Gastroesophageal sphincter (tissue), 4 donors: ENCODE results near the gene AMBP. TPM values are rescaled to one million over a fixed set of nuclear protein-coding genes. Genes with fewer than 3 reads are reported as not detected.

Source experiments
- ATAC-seq: fragments of 150-250 bp; one replicate; pipeline ENCODE4 v1.9.1; 2016; ENCODE audit warnings: mild to moderate bottlenecking, moderate library complexity
- H3K27ac ChIP-seq, 4 donors: fragments of 200-600 bp; sonication (generic) in 3 of 4; 1 replicate in 3 of 4; 2 replicates in 1 of 4; pipeline ENCODE4 v1.5.1; 2016 to 2019
- H3K27me3 ChIP-seq: fragments of 200-600 bp; sonication (generic); one replicate; pipeline ENCODE4 v1.5.1; 2019
- H3K36me3 ChIP-seq, 2 donors: fragments of 200-600 bp; sonication (generic); one replicate each; pipeline ENCODE4 v1.5.1; 2019; ENCODE audit warnings: control low read depth in 1 of 2
- H3K4me1 ChIP-seq, 3 donors: fragments of 200-600 bp; sonication (generic); 1 replicate in 2 of 3; 2 replicates in 1 of 3; pipeline ENCODE4 v1.5.1; 2016 to 2019; ENCODE audit warnings: control low read depth in 2 of 3
- H3K4me3 ChIP-seq, 2 donors: fragments of 200-600 bp; sonication (generic); one replicate each; pipeline ENCODE4 v1.5.1; 2019; ENCODE audit warnings: mild to moderate bottlenecking in 1 of 2, moderate library complexity in 1 of 2
- H3K9me3 ChIP-seq, 3 donors: fragments of 200-600 bp; sonication (generic); one replicate each; pipeline ENCODE4 v1.5.1; 2017 to 2019; ENCODE audit warnings: control low read depth in 2 of 3
- EP300 ChIP-seq: sonication (generic); formaldehyde crosslinking; IDR thresholded peaks from one replicate; pipeline ENCODE4 v1.6.1; 2017; ENCODE audit warnings: antibody characterized with exemption, mild to moderate bottlenecking
- POLR2A ChIP-seq, 2 donors: fragments of 450-650 bp; IDR thresholded peaks; one replicate each; pipeline ENCODE4 v1.6.1; 2017; ENCODE audit warnings: antibody characterized with exemption in 2 of 2, mild to moderate bottlenecking in 2 of 2, moderate library complexity in 1 of 2
- POLR2AphosphoS5 ChIP-seq: sonication (generic); formaldehyde crosslinking; IDR thresholded peaks from one replicate; pipeline ENCODE4 v1.6.1; 2017; ENCODE audit warnings: antibody characterized with exemption
- WGBS, 2 donors: methylation state at CpG; one replicate each; pipeline ENCODE4 v1.1.5; 2018; ENCODE audit warnings: low coverage in 1 of 2; 5-methylcytosine and 5-hydroxymethylcytosine counted together
- total RNA-seq, 4 donors: library from RNA; depleted of rRNA; stranded (reverse); fragments of >200 nt; gene quantifications; one replicate each; pipeline ENCODE4 v1.1.0, GENCODE V29; 2016
- TF ChIP-seq, protein P1 (sequence below), 4 experiments: fragments of 200-600 bp in 2 of 4; fragments of 450-650 bp in 2 of 4; sonication (generic) in 1 of 4; IDR thresholded peaks; one replicate each; pipeline ENCODE4 v1.5.1; 2017 to 2019; ENCODE audit warnings: antibody characterized with exemption in 4 of 4, mild to moderate bottlenecking in 2 of 4, moderate library complexity in 2 of 4

Gene AMBP
- total RNA-seq, 4 donors from 2014 or later, result not detected

- H3K4me3 ChIP-seq, result no peak overlapping the region
- no peak overlapping the region for H3K27ac ChIP-seq
- H3K4me1 ChIP-seq, result peaks cover 0 to 9% (median 0%) of the 10 kb centered on the region in 3 donors
- no peaks in the 10 kb centered on the region for H3K36me3 ChIP-seq
- peaks cover 32% of the 10 kb centered on the region for H3K27me3 ChIP-seq
- ATAC-seq, result no peak
- TF ChIP-seq POLR2AphosphoS5 (no peak), POLR2A (IDR thresholded peaks at IDR 0.05) (no peak), EP300 (no peak)
- TF ChIP-seq, protein P1, sequence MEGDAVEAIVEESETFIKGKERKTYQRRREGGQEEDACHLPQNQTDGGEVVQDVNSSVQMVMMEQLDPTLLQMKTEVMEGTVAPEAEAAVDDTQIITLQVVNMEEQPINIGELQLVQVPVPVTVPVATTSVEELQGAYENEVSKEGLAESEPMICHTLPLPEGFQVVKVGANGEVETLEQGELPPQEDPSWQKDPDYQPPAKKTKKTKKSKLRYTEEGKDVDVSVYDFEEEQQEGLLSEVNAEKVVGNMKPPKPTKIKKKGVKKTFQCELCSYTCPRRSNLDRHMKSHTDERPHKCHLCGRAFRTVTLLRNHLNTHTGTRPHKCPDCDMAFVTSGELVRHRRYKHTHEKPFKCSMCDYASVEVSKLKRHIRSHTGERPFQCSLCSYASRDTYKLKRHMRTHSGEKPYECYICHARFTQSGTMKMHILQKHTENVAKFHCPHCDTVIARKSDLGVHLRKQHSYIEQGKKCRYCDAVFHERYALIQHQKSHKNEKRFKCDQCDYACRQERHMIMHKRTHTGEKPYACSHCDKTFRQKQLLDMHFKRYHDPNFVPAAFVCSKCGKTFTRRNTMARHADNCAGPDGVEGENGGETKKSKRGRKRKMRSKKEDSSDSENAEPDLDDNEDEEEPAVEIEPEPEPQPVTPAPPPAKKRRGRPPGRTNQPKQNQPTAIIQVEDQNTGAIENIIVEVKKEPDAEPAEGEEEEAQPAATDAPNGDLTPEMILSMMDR (IDR thresholded peaks at IDR 0.05), result no peak
- WGBS, 2 donors, result 74 to 80% methylated on average over 1 to 4 of the region's 4 CpGs
- H3K9me3 ChIP-seq, result no peaks in the 10 kb centered on the region
Observed at GRCh38 chr9:114075602-114076001, 2.5 kb downstream of the AMBP start.

- peaks cover 18% of the 10 kb centered on the region for H3K27me3 ChIP-seq
- TF ChIP-seq POLR2AphosphoS5 (peak; percentile 32), POLR2A (IDR thresholded peaks at IDR 0.05) (no peak), EP300 (no peak)
- TF ChIP-seq, protein P1 (IDR thresholded peaks at IDR 0.05), result no peak
- no peak overlapping the region for H3K4me3 ChIP-seq
- ATAC-seq, result peak; percentile 65
- peaks cover 0 to 9% (median 0%) of the 10 kb centered on the region in 3 donors for H3K4me1 ChIP-seq
- no peaks in the 10 kb centered on the region for H3K9me3 ChIP-seq
- no peaks in the 10 kb centered on the region for H3K36me3 ChIP-seq
- 63% methylated on average over 6 of the region's 14 CpGs; no CpG with 5 or more reads in 1 of the 2 donors for WGBS, 2 donors
- no peak overlapping the region for H3K27ac ChIP-seq
Observed at GRCh38 chr9:114072184-114073140, 5.6 kb downstream of the AMBP start.

DNA sequence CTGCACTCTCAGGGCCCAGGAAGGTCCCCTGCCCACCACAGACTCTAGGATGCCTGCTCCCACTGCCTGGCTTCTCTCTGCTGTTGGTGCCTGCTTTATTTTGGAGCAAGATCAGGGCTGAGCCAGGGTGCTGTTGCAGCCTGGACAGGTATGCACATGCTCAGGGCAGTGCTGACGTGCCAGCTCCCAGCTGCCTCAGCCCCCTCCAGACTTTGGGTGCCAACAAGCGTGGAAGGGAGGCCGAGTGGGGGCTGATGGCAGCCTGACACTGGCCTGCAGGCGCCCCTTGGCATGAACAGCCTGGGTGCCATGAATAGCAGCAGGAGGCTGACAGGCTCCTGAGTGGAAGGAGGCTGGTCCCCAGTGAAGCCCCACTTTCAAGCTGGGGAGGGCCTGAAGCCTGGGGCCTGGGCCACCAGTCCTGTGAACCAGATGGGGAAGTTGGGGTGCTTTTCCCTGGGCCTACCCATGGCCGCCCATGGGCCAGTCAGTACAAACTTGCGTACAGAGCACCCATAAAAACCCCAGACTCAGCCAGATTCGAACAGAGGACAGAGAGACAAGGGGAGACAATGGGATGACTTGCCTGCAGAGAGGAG is 6.8 kb downstream of the AMBP start:
- Histone ChIP-seq H3K4me1 (peaks cover 0 to 9% (median 0%) of the 10 kb centered on the region in 3 donors), H3K27ac (no peak overlapping the region), H3K9me3 (no peaks in the 10 kb centered on the region), H3K36me3 (no peaks in the 10 kb centered on the region), H3K4me3 (no peak overlapping the region), H3K27me3 (peaks cover 13% of the 10 kb centered on the region)
- TF ChIP-seq, protein P1 (IDR thresholded peaks at IDR 0.05), result no peak
- no peak for TF ChIP-seq POLR2A (IDR thresholded peaks at IDR 0.05)
- no peak for TF ChIP-seq EP300
- TF ChIP-seq POLR2AphosphoS5, result no peak
- no peak for ATAC-seq
- WGBS, 2 donors, result no CpG with 5 or more reads among the region's 7 CpGs

DNA sequence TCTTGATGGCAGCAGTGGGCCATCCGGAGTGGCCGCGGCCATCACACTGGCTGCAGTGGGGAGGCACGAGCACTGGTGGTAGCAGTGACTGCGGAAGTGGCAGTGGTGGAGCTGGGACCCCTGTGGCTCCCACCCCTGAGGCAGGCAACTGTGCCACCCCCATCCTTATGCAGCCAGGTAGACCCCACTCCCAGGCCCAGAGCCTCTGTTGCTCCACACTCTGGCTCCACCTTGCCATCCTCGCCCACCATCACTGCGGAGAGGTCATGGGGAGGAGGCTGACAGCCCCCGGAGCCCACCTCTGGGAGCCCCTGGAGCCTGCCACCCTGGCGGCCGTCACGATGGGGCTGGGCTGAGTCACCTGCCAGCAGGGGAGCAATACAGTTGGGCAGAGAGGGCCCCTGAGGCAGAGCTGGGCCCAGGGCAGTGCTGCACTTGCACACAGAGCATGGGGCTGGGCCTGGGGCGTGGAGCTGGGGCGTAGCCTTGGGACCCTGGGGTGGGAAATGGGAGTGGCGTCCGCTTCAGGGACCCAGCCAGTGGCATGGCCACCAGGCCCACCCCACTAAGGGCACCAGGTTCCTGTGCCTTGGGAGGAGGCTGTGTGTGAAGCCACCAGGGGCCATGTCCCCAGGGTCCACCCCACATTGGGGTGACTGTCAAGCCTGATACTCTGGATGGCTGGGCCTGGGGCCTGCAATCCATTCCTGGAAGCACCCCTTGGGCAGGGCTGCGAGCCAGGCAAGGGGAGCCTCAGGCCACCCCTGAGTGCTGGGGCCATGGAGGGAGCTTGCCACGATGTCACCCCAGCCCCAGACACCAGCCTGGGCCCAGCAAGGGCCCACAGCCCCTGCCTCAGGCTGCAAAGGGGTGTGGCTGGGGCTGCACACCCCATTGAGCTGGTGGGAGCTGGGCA is 7.7 kb downstream of the AMBP start:
- Histone ChIP-seq H3K27me3 (peaks cover 15% of the 10 kb centered on the region), H3K4me1 (peaks cover 0 to 9% (median 0%) of the 10 kb centered on the region in 3 donors), H3K9me3 (no peaks in the 10 kb centered on the region), H3K27ac (no peak overlapping the region), H3K36me3 (no peaks in the 10 kb centered on the region), H3K4me3 (no peak overlapping the region)
- no peak for ATAC-seq
- TF ChIP-seq POLR2A (IDR thresholded peaks at IDR 0.05) (no peak), EP300 (no peak), POLR2AphosphoS5 (no peak)
- TF ChIP-seq, protein P1 (IDR thresholded peaks at IDR 0.05), result no peak
- 100% methylated on average over 4 of the region's 17 CpGs; no CpG with 5 or more reads in 1 of the 2 donors for WGBS, 2 donors
